Right lobe of liver (tissue), 4 donors: ENCODE data around the gene CDK8.

Experiments used
- POLR2A ChIP-seq: fragments of 450-650 bp; IDR thresholded peaks from one replicate; pipeline ENCODE4 v1.6.1; 2017; ENCODE audit warnings: antibody characterized with exemption, mild to moderate bottlenecking
- TF ChIP-seq, protein P1 (sequence below), 4 donors: fragments of 200-600 bp in 3 of 4; fragments of 450-650 bp in 1 of 4; IDR thresholded peaks; one replicate each; pipeline versions ENCODE4 v1.5.1 to v1.8.0; 2016 to 2022; ENCODE audit warnings: antibody characterized with exemption in 4 of 4, mild to moderate bottlenecking in 2 of 4
- donor health status: DM: no; HTN: no; CAD: no.
- donor health status: DM: no; HTN: no; CAD: no.
- donor health status: DM: no; HTN: yes; CAD: no.

DNA sequence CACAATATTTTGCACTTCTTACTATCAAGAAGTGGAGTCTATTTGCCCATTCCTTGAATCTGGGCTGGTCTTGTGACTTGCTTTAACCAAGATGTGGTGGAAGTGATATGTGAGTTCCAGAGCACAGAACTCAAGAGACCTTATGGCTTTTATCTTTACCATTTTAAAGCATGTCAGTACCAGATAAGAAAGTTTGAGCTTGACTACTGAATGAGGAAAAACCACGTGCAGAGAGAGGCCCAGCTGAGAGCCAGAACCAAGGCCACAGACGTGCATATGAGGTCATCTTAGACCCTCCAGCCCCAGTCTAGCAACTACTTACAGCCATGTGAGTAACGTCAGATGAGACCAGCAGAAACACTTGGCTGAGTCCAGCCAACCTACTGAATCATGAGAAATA is 6.3 kb upstream of the CDK8 start:
- TF ChIP-seq, protein P1, sequence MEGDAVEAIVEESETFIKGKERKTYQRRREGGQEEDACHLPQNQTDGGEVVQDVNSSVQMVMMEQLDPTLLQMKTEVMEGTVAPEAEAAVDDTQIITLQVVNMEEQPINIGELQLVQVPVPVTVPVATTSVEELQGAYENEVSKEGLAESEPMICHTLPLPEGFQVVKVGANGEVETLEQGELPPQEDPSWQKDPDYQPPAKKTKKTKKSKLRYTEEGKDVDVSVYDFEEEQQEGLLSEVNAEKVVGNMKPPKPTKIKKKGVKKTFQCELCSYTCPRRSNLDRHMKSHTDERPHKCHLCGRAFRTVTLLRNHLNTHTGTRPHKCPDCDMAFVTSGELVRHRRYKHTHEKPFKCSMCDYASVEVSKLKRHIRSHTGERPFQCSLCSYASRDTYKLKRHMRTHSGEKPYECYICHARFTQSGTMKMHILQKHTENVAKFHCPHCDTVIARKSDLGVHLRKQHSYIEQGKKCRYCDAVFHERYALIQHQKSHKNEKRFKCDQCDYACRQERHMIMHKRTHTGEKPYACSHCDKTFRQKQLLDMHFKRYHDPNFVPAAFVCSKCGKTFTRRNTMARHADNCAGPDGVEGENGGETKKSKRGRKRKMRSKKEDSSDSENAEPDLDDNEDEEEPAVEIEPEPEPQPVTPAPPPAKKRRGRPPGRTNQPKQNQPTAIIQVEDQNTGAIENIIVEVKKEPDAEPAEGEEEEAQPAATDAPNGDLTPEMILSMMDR (IDR thresholded peaks at IDR 0.05), result no peak
- TF ChIP-seq POLR2A, result no peak
